SK-N-SH (cell line): ENCODE measurements around the gene SLC5A3. TPM values are rescaled to one million over a fixed set of nuclear protein-coding genes. Genes with fewer than 3 reads are reported as not detected.

Experiments used
- CTCF ChIA-PET: fragments of 300-600, 350-600 bp; formaldehyde crosslinking; extraction: SDS; loops from one replicate; lab custom pipeline; 2021; lab: Yijun Ruan, JAX
- POLR2A ChIA-PET: fragments of 350-600 bp; sonication (Branson Sonifier 250); formaldehyde crosslinking; extraction: SDS; loops from one replicate; lab custom pipeline; 2020; ENCODE audit warnings: antibody characterized with exemption, inconsistent platforms; lab: Yijun Ruan, JAX
- DNase-seq: peaks from one replicate; pipeline ENCODE4 v3.0.0; 2012
- H2AFZ ChIP-seq: fragments of 200-600 bp; sonication (generic); 2 replicates; pipeline ENCODE4 v1.8.1; 2016; ENCODE audit warnings: antibody characterized with exemption, mild to moderate bottlenecking, low read depth
- H3F3A ChIP-seq: fragments of 200-600 bp; sonication (generic); replicated peaks from 2 replicates; pipeline ENCODE3; 2016; ENCODE audit warnings: antibody characterized with exemption, mild to moderate bottlenecking; ENCODE audit not compliant: insufficient read depth
- H3K27ac ChIP-seq, 2 experiments: fragments of 200-500 bp in 1 of 2; fragments of 200-600 bp in 1 of 2; sonication (Bioruptor generic) in 1 of 2; sonication (generic), shearing (Covaris generic) in 1 of 2; 2 replicates each; pipeline versions ENCODE4 v1.5.1 to v1.6.1; 2014 to 2016; ENCODE audit warnings: low read depth in 2 of 2, inconsistent platforms in 1 of 2, low read length in 1 of 2, mild to moderate bottlenecking in 1 of 2, mixed read lengths in 1 of 2
- H3K27me3 ChIP-seq: fragments of 200-600 bp; sonication (generic), shearing (Covaris generic); 2 replicates; pipeline ENCODE4 v1.6.1; 2016; ENCODE audit warnings: mixed run types; ENCODE audit not compliant: insufficient read depth
- H3K36me3 ChIP-seq, 2 experiments: fragments of 200-500 bp in 1 of 2; fragments of 200-600 bp in 1 of 2; sonication (Bioruptor generic) in 1 of 2; sonication (generic) in 1 of 2; replicated peaks in 1 of 2; 2 replicates each; pipeline versions ENCODE3 to v1.5.1; 2014 to 2016; ENCODE audit warnings: low read length in 1 of 2, mild to moderate bottlenecking in 1 of 2; ENCODE audit not compliant: insufficient read depth in 2 of 2, control insufficient read depth in 1 of 2
- H3K4me1 ChIP-seq, 2 experiments: fragments of 200-500 bp in 1 of 2; fragments of 200-600 bp in 1 of 2; sonication (Bioruptor generic) in 1 of 2; sonication (generic), shearing (Covaris generic) in 1 of 2; 2 replicates each; pipeline versions ENCODE4 v1.5.1 to v1.6.1; 2014 to 2016; ENCODE audit warnings: low read depth in 1 of 2, low read length in 1 of 2, mixed run types in 1 of 2; ENCODE audit not compliant: insufficient read depth in 2 of 2, control insufficient read depth in 1 of 2
- H3K4me2 ChIP-seq: fragments of 200-600 bp; sonication (generic), shearing (Covaris generic); 2 replicates; pipeline ENCODE4 v1.6.1; 2017; ENCODE audit warnings: mixed run types
- H3K4me3 ChIP-seq, 2 experiments: fragments of 200-500 bp in 1 of 2; fragments of 200-600 bp in 1 of 2; sonication (Bioruptor generic) in 1 of 2; sonication (generic), shearing (Covaris generic) in 1 of 2; 2 replicates each; pipeline versions ENCODE4 v1.5.1 to v1.8.1; 2014 to 2016; ENCODE audit warnings: low read depth in 2 of 2, inconsistent platforms in 1 of 2, low read length in 1 of 2, mild to moderate bottlenecking in 1 of 2, mixed read lengths in 1 of 2, moderate library complexity in 1 of 2
- H3K79me2 ChIP-seq: fragments of 200-600 bp; sonication (generic); 2 replicates; pipeline ENCODE4 v1.8.1; 2017; ENCODE audit warnings: mild to moderate bottlenecking; ENCODE audit not compliant: insufficient read depth
- H3K9ac ChIP-seq: fragments of 200-600 bp; sonication (generic); 2 replicates; pipeline ENCODE4 v1.6.1; 2017; ENCODE audit warnings: mixed run types
- H3K9me2 ChIP-seq: fragments of 200-600 bp; sonication (generic); 2 replicates; pipeline ENCODE4 v1.6.1; 2017; ENCODE audit warnings: mixed run types
- H3K9me3 ChIP-seq: fragments of 200-600 bp; sonication (generic); 2 replicates; pipeline ENCODE4 v1.6.1; 2017; ENCODE audit warnings: mixed run types, mild to moderate bottlenecking, moderate library complexity
- H4K20me1 ChIP-seq: fragments of 200-600 bp; sonication (generic); 2 replicates; pipeline ENCODE4 v1.6.1; 2017; ENCODE audit warnings: mild to moderate bottlenecking, mixed run types; ENCODE audit not compliant: insufficient read depth
- ELF1 ChIP-seq: IDR thresholded peaks from 2 replicates; pipeline ENCODE4 v1.4.0; 2012
- EZH2phosphoT487 ChIP-seq: fragments of 200-600 bp; sonication (generic); IDR thresholded peaks from 2 replicates; pipeline ENCODE4 v1.6.1; 2017; ENCODE audit warnings: low read depth, mixed run types, mild to moderate bottlenecking, antibody characterized with exemption, moderate library complexity, borderline replicate concordance
- JUND ChIP-seq: IDR thresholded peaks from 2 replicates; pipeline ENCODE4 v1.4.0; 2012
- POLR2AphosphoS5 ChIP-seq: IDR thresholded peaks from 2 replicates; pipeline ENCODE4 v1.6.1; 2012; ENCODE audit warnings: low read depth, low read length
- RAD21 ChIP-seq: IDR thresholded peaks from 2 replicates; pipeline ENCODE4 v1.6.1; 2012; ENCODE audit warnings: mild to moderate bottlenecking, low read length
- RCOR1 ChIP-seq: fragments of 150-350 bp; IDR thresholded peaks from 2 replicates; pipeline ENCODE4 v1.6.1; 2017; ENCODE audit warnings: antibody characterized with exemption, low read length
- RFX5 ChIP-seq: IDR thresholded peaks from 2 replicates; pipeline ENCODE4 v1.6.1; 2012; ENCODE audit warnings: mild to moderate bottlenecking, improper control_type of control experiment, low read length
- TCF12 ChIP-seq: IDR thresholded peaks from 2 replicates; pipeline ENCODE4 v1.4.0; 2012
- WGBS: methylation state at CpG from one replicate; pipeline ENCODE4 v1.1.6; 2017; ENCODE audit warnings: low lambda C conversion rate; 5-methylcytosine and 5-hydroxymethylcytosine counted together
- polyA plus RNA-seq, 3 experiments: library from polyadenylated mRNA; depleted of rRNA; stranded (reverse); fragments of >200 nt; gene quantifications; 2 replicates each; pipeline ENCODE4 v1.2.3, GENCODE V29; 2012
- TF ChIP-seq, protein P1 (sequence below): IDR thresholded peaks from 2 replicates; pipeline ENCODE4 v1.6.1; 2012; ENCODE audit warnings: mild to moderate bottlenecking, low read depth, low read length, moderate library complexity
- TF ChIP-seq, protein P2 (sequence below): fragments of 200-600 bp; sonication (generic); IDR thresholded peaks from 2 replicates; pipeline ENCODE4 v1.6.1; 2017; ENCODE audit warnings: antibody characterized with exemption, mild to moderate bottlenecking, moderate library complexity

The SLC5A3 gene
- polyA plus RNA-seq, 1 of the 3 experiments (the other 2 are of a cell fraction) = 3.0 TPM

DNA sequence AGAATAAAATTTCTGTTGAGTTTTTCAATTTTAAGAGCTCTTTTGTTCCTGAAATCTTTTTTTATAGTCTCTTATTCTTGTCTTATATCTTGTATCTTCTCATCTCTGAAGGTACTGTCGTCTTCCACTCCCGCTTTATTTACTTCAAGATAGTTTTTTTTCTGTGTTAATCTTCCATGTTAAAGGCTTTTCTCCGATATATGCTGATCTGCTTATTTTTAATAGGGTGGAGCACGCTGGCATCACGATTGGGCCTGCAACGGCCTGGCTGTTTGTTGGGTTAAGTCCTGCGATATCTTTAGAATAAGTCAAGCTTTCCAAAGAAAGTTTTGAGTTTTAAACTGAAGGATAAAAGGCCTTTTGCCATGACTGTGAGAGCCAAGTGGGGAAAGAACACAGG lies 35.7 kb downstream of the SLC5A3 start (continued):
- TF ChIP-seq, protein P1, sequence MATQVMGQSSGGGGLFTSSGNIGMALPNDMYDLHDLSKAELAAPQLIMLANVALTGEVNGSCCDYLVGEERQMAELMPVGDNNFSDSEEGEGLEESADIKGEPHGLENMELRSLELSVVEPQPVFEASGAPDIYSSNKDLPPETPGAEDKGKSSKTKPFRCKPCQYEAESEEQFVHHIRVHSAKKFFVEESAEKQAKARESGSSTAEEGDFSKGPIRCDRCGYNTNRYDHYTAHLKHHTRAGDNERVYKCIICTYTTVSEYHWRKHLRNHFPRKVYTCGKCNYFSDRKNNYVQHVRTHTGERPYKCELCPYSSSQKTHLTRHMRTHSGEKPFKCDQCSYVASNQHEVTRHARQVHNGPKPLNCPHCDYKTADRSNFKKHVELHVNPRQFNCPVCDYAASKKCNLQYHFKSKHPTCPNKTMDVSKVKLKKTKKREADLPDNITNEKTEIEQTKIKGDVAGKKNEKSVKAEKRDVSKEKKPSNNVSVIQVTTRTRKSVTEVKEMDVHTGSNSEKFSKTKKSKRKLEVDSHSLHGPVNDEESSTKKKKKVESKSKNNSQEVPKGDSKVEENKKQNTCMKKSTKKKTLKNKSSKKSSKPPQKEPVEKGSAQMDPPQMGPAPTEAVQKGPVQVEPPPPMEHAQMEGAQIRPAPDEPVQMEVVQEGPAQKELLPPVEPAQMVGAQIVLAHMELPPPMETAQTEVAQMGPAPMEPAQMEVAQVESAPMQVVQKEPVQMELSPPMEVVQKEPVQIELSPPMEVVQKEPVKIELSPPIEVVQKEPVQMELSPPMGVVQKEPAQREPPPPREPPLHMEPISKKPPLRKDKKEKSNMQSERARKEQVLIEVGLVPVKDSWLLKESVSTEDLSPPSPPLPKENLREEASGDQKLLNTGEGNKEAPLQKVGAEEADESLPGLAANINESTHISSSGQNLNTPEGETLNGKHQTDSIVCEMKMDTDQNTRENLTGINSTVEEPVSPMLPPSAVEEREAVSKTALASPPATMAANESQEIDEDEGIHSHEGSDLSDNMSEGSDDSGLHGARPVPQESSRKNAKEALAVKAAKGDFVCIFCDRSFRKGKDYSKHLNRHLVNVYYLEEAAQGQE = no peak
- TF ChIP-seq ELF1 = no peak
- no peak for TF ChIP-seq TCF12

DNA sequence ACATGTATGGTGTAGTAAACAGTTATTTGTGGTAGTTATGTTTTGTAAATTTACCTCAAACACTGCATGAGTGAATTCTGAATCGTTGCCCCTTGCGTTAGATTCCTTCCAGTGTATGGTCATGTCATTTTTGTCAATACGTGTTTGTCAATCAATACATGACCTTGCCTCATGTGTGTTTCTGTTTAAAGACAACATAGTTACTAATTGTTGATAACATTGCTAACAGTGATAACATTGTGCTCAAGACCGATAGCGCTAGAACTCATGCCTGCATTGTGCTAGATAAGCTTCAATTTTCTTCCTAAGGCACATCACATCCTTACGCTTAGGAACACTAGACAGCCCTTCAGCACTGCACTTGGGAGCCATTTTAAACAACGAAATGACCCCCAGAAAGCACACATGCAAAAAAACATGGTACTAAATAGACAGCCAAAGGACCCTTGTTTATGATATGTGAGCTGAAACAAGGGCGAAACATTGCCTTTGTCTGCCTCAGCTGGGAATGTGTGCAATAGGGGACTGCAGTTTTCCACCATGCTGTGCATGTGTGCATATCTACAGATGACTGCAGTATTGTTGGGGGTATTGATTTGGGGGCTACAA lies 37.3 kb downstream of the SLC5A3 start:
- H3K27me3 ChIP-seq = no peaks in the 10 kb centered on the region
- no peak overlapping the region for H3K27ac ChIP-seq
- H3K4me2 ChIP-seq = no peak overlapping the region
- peaks cover 3 to 4% of the 10 kb centered on the region in 2 experiments; a peak in 2 of 4 replicates for H3K4me1 ChIP-seq
- H3F3A ChIP-seq = peaks cover 6% of the 10 kb centered on the region
- no peaks in the 10 kb centered on the region for H3K9me3 ChIP-seq
- no peaks in the 10 kb centered on the region for H3K9me2 ChIP-seq
- no peak overlapping the region for H2AFZ ChIP-seq
- CTCF ChIA-PET = interaction anchor here (1.3 to 1.7 kb wide), 2 partner anchors 19 to 187 kb away, joined by 3 to 6 read pairs; no protein-coding TSS in a partner anchor
- no peak for DNase-seq
- H4K20me1 ChIP-seq = peaks cover 11% of the 10 kb centered on the region
- no peak overlapping the region for H3K9ac ChIP-seq
- POLR2A ChIA-PET = no interaction called here
- H3K4me3 ChIP-seq = no peak overlapping the region
- WGBS = 97% methylated on average over 8 of the region's 8 CpGs
- H3K36me3 ChIP-seq = peaks cover 0 to 18% of the 10 kb centered on the region in 2 experiments
- H3K79me2 ChIP-seq = peaks cover 56% of the 10 kb centered on the region
- TF ChIP-seq, protein P1 = no peak
- no peak for TF ChIP-seq POLR2AphosphoS5
- TF ChIP-seq RCOR1 = no peak
- no peak for TF ChIP-seq EZH2phosphoT487
- TF ChIP-seq RAD21 = no peak
- TF ChIP-seq JUND = no peak
- TF ChIP-seq, protein P2, sequence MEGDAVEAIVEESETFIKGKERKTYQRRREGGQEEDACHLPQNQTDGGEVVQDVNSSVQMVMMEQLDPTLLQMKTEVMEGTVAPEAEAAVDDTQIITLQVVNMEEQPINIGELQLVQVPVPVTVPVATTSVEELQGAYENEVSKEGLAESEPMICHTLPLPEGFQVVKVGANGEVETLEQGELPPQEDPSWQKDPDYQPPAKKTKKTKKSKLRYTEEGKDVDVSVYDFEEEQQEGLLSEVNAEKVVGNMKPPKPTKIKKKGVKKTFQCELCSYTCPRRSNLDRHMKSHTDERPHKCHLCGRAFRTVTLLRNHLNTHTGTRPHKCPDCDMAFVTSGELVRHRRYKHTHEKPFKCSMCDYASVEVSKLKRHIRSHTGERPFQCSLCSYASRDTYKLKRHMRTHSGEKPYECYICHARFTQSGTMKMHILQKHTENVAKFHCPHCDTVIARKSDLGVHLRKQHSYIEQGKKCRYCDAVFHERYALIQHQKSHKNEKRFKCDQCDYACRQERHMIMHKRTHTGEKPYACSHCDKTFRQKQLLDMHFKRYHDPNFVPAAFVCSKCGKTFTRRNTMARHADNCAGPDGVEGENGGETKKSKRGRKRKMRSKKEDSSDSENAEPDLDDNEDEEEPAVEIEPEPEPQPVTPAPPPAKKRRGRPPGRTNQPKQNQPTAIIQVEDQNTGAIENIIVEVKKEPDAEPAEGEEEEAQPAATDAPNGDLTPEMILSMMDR = no peak
- no peak for TF ChIP-seq RFX5
- TF ChIP-seq, all 33 proteins: peak for 0
